Fibroblast of upper back skin (primary cell): Measurements from ENCODE around the gene CACNA1A.

Source experiments
- DNase-seq: peaks from one replicate; pipeline ENCODE4 v3.0.0-alpha.2; 2013

The CACNA1A gene

DNA sequence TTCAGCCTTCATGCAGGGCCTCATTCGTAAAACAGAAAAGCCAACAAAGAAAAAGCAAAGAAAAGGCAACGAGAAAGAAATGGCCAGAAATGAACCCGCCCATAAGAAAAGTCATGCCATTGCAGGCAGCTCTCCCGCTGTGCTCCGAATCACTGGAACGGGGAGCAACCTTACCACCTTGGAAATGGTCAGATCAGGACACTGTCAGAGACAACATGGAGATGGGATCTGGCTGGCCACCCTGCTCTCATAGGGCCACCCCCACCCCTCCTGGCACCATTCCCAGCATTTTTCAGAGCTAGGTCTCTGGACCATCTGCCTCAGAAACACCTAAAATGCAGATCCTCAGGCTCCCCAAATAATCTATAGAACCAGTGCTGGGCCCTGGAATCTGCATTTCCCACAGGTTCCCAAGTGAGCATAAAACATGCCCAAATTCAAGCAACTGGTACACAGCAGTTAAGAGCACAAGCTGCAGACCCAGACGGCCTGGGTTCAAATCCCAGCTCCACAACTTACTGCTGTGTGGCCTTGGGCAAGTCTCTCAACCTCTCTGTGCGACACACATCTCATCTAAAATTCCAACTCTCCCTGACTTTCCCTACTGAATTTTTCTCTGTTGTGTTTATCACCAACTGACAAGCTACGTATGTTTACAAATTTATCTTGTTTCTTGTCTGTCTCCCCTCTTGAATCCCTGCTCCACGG, 204.5 kb downstream of the CACNA1A start:
- no peak for DNase-seq

- DNase-seq, result no peak
Observed at GRCh38 chr19:13300421-13301030, 205.8 kb downstream of the CACNA1A start.

DNA sequence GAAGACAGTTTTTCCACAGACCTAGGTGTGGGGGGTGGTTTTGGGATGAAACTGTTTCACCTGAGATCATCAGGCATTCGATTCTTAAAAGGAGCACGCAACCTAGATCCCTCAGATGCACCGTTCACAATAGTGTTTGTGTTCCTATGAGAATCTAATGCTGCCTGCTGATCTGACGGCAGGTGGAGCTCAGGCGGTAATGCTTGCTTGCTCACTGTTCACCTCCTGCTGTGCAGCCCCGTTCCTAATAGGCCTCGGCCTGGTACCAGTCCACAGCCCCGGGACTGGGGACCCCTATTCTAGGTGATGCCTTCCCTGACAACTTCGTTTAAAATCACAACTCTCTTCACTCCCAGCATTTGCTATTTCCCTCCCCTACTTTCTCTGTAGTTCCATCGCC, 206.4 kb downstream of the CACNA1A start:
- no peak for DNase-seq

DNA sequence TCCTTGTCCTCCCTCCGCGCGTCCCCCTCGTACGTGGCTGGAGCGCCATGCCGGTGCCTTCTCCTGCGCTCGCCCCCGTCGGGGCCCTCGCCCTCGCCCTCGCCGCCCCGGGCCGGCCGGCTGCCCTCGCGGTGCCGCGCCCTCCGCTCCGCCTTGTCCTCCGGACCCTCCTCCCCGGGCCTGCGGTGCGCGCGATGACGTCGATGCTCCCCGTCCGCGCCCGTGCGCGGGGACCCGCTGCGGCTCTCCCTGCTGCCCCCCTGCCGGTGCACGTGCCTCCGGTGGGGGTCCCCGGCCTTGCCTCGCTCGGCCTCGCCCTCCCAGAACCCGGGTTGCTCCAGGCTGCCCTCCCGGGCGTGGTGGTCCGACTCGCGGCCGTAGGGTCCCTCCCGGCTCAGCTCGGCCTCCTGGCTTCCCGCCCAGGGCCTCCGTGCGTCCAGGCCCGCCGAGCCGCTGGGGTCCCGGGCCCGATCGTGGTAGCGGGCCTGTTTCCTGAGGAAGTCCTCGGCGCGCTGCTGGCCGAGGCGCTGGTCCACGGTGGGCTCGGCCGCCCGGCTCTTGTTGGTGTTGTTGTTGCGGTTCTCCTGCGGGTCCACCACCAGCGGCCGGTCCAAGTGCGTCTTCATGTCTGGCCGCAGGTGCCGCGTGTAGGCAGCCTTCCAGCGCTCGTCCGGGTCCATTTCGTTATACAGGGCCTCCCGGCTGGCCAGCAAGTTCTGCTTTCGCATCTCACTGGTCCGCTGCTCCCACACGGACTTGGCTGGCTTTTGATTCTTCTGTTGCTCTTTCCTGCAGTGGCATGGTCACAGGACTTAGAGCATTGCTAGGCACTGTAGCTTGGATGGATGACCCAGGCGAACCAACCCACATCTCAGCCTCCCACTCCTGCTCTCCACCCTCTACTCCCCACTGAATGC, 207.5 kb downstream of the CACNA1A start:
- DNase-seq, result no peak

- no peak for DNase-seq
Observed at GRCh38 chr19:13297023-13297422, 209.3 kb downstream of the CACNA1A start.

DNA sequence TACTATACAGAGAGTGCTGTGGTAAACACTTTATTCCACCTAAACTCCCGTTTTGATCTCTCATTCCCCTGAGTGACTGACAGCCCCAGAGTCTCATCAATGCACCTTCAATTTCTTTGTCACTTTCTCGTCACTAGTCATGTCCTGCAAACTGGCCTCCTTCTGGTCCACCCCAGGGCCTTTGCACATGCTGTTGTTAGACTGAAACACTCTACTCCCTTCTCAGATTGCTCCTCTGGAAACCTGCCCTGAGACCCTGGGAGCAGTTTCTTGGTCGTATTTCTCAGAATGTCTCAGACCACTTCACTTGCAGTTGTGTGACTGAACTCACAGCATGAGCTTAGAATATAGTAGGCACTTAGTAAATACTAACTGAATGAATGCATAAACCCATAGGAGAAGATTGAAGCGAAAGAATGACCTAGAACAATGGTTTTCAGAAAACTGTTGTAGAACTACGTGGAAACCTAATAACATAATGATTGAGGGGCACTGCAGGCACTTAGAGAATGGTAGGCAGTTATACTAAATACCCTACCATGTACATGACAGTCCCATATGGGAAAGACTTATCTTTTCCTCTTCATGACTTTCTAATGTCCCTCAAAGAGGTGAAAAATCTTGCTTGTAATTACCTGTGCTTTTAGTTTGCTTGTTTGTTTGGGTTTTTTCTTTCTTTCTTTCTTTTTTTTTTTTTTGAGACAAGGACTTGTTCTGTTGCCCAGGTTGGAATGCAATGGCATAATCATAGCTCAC, 211.3 kb downstream of the CACNA1A start:
- DNase-seq, result no peak

DNA sequence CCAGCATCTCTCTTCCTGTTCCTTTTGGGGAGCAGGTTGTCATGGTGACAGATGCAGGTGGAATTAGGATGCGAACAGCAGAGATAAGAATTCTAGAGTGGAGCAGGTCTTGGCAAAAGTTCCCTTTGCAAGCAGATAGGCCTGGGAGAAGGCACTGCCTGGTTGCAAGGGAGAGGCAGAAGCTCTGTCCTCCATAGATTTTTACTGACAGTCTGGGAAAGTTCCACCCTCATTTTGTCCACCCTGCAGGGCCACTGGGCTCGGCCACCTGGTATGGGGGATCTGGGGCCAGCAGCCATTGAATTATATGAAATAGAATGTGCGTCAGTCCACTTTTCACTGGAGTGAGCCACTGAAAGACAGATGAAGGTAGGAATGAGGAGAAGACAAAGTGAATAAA, 214.4 kb downstream of the CACNA1A start:
- no peak for DNase-seq

- no peak for DNase-seq
Observed at GRCh38 chr19:13290741-13291140, 215.5 kb downstream of the CACNA1A start.

DNA sequence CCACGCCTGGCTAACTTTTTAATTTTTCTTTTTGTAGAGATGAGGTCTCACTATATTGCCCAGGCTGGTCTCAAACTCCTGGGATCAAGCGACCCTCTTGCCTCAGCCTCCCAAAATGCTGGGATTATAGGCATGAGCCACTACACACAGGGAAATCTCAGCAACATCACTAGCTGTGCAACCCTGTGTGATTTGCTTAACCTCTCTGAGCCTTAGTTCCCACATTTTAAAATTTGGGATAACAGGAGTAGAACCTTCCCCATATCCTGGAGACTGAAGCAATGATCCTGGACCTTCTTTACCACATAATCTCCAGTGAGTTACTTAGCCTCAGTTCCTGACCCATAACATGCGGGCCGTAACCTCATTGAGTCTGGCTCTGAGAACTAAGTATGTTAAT, 217.0 kb downstream of the CACNA1A start:
- DNase-seq, result no peak

GRCh38 chr19:13286195-13286985, 219.9 kb downstream of the CACNA1A start:
- no peak for DNase-seq

DNA sequence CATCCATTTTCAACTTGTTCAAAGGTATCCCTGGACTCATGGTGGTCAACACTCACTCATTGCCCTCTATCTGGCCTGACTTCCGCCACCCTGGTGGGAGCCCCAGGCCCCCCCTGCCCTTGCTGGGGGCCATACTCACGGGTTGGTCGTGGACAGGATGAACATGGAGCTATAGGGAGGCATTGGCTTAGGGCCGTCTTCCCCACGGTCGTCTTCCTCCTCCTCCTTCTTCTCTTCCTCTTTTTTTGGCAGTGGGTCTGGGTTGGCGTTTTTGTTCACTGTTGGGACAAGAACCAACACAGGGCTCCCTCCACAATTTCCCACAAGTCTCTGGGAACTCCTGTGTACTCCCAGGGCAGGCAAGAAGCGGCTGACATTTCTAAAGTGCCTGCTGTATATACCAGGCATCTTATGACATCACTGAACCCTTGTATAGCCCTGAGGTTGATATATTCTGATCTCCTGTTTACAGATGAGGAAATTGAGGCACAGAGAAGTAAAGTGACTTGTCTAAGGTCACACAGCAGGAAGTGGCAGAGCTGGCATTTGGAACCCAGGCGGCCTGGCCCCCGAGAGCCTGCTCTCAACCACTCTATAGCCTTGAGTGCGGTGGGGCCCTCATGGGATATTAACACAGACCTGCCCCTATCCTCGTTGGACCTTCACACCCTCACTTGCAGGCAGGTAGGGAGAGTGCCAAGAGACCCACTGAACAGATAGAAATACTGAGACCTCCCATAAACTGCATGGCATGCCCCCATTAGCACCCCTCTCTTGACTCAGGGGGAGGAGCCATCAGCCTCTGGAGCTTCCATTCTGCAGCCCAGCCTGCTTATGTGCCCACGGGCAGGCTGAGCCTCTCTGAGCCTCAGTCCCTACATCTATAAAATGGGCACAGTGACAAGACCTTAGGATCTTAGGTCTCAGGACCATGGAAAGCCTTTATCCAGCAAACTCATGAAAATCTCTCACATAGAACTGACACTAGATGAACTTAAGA, 221.1 kb downstream of the CACNA1A start:
- no peak for DNase-seq

- DNase-seq, result no peak
Observed at GRCh38 chr19:13283871-13284270, 222.4 kb downstream of the CACNA1A start.

DNA sequence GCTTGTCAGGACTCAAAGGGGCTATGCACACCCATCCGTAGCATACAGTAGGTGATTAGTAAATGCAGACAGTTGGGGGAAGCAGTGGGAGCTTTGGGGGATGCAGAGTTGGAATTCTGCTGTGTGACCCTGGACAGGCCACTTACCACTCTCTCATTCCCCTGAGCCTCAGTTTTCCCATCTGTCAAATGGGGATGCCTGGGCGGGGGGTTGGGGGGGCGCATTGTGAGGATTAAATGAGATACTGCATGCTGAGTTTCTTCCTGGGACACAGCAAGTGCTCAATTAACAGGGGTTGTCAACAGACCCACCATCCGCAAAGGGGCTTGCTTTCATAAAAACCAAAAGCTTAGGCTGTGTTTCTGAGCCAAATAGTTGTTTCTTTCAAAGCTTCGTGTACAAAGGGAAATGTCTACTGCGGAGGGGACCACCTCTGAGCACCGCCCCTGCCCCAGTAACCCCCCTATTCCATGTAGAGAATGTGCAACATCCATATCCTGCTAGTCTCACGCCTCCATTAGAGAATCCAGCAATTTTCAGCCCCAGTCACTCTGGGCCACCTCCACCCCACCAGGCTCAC, 223.7 kb downstream of the CACNA1A start:
- no peak for DNase-seq

DNA sequence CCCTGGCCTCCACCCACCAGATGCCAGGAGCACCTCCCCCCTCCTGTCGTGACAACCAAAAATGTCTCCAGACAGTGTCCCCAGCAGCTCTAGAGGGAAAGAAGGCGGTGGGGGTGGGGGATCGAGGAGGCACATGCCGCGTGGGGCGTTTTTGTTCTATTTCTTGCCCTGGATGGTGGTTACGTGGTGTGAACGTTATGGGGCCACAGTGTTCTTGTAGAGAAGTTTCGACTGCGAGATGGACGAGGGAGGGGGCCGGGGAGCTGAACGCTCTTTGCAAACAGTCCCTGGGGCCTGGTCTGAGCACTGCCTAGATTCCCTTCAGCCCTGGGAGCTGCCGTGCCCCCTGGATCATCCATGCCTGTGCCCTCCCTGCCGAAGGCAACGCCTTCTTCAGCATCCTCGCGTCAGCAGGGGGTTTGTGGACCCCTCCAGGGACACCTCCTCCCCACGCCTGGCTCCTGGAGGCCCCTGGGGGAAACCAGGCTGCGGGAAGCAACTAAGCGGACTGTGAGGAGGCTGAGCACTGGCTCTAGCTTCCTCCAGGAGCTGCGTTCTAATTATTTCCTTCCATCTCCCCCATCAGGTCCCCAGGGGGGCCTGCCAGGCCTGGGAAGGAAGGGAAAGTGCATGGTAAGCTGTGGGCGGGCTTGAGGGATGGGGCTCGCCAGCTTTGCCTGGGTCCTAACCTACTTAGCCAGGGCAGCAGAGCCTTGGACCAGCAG, 224.6 kb downstream of the CACNA1A start:
- no peak for DNase-seq

DNA sequence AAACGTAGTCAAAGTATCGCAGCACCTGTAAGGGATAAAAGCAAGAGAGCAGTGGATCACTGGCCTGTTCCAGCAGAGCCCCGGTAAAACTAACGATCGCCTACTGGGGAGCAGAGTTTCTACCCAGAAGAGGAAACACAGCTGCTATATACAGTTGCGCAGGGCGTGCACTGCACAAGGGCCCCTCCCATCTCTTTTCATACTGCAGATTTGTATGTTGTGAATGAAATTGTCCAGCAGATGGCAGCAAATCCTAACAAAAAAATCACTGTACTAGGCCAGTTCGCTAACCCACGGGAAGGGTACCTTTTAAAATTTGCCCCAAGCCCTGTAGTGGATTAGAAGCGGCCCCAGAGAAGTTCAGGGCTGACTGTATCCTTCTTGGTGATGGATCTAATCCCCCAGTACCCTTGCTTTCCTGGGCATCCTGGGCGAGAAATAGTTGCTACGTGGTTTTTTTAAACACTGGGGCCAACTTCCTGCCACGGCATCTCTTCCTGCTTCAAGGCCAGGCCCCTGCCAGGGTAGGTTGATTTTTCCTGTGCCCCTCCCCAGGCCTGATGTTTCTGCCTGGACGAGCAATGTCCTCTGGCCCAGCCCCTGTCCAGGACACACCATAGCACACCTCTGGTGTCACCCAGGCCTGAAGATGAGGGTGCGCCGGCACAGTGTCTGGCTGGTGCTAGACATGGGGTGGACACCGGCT, 229.0 kb downstream of the CACNA1A start:
- peak; percentile 76 for DNase-seq

DNA sequence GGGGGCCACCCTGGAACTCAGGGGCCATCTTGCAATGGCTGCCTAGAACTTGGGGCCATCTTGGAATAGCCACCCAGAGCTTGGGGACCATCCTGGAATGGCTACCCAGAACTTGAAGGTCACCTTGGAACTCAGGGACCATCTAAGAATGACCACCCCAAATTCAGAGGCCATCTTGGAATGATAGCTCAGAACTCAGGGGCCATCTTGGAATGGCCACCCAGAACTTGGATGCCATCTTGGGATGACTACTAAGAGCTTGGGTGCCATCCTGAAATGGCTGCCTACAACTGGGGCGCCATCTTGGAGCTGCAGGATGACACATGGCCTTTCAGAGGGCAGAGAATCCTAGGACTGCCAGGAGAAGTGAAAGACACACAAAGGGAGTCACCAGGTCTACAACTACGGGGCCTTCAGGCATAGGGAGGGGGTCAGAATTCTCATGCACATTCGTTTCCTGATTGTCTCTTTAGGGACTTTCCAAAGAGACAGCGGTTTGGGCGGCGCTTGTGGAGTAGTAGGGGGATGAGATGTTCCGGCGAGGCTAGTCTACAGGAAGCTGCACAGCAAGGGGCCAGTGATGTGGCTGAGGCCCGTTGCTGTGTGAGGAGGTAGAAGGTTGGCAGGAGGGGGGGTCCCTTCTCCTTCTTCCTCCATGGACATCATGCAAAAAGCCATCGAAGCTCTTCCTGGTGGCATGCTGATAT, 231.1 kb downstream of the CACNA1A start:
- DNase-seq, result no peak

DNA sequence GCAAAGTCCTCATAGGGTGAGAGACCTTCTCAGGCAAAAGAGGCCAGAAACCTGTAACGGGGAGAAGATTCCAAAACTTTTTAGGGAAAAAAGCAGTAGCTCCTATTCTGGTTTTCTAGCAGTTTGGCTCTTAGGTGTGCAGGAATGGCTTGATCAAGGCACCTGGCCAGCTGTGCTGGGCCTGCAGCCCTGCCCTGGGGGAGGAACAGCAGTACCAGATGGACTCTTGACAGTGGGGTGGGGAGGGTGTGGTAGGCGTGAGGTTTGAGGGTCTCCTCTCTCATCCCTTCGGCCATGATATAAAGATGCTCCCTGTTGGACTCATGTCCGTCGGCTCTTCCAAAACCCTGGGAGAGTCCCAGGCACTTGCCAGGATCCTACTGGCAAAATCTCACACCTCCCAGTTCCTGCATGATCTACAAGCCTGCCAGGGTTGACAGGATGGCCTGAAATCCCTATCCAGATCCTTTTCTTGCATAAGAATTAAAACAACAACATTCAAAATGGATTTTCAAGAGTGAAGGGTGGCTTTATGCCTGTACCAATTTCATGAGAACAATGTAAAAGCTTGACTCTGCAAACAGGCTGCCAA, 235.7 kb downstream of the CACNA1A start:
- no peak for DNase-seq

DNA sequence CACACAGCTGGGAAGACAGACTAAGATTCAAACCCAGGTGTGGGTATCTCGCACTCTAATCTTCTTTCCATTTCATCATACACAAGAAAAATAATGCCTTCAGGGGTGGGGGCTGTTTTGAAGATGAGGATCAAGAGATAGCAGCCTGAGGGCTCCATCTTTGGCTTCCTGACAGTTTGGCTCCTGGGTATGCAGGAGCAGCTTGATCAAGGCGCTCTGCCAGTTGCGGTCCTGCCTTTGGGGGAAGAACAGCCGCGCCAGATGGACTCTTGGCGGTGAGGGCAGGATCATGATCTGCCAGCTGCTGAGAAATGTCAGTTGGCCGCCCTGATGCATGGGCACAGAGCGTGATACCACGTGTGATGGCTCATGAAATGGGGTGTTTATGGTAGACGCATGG, 236.9 kb downstream of the CACNA1A start:
- DNase-seq, result no peak
